IPS DF 6.9 (cell line): Measurements from ENCODE around the gene DDX11.
"Not testable (repeated sequence)": the region's sequence is repeated elsewhere in the genome, so short reads cannot be mapped to it uniquely, and the experiment has no call there.

Source experiments
- DNase-seq: peaks from one replicate; pipeline ENCODE4 v3.0.0-alpha.2; 2013; ENCODE audit warnings: low read depth, low spot score
- H3K27ac ChIP-seq: one replicate; pipeline ENCODE4 v1.5.1; 2013; ENCODE audit warnings: low read length, control low read depth
- H3K27me3 ChIP-seq: 2 replicates; pipeline ENCODE4 v1.6.1; 2013; ENCODE audit warnings: mild to moderate bottlenecking, low read length; ENCODE audit not compliant: control insufficient read depth, insufficient read depth
- H3K36me3 ChIP-seq: 2 replicates; pipeline ENCODE4 v1.6.1; 2013; ENCODE audit warnings: low read length; ENCODE audit not compliant: control insufficient read depth, insufficient read depth
- H3K4me1 ChIP-seq: 2 replicates; pipeline ENCODE4 v1.6.1; 2013; ENCODE audit warnings: low read length; ENCODE audit not compliant: control insufficient read depth, insufficient read depth
- H3K4me3 ChIP-seq: 2 replicates; pipeline ENCODE4 v1.5.1; 2013; ENCODE audit warnings: mild to moderate bottlenecking, low read length
- H3K9me3 ChIP-seq: 2 replicates; pipeline ENCODE4 v1.6.1; 2013; ENCODE audit warnings: low read length, inconsistent platforms; ENCODE audit not compliant: control insufficient read depth, insufficient read depth
- WGBS: extraction: QIAGEN DNeasy Blood & Tissue Kit; methylation state at CpG from one replicate; pipeline ENCODE4 v1.1.7; 2013; ENCODE audit warnings: mixed read lengths, missing lambda C conversion rate; ENCODE audit not compliant: insufficient read length, insufficient coverage; 5-methylcytosine and 5-hydroxymethylcytosine counted together

The DDX11 gene

DNA sequence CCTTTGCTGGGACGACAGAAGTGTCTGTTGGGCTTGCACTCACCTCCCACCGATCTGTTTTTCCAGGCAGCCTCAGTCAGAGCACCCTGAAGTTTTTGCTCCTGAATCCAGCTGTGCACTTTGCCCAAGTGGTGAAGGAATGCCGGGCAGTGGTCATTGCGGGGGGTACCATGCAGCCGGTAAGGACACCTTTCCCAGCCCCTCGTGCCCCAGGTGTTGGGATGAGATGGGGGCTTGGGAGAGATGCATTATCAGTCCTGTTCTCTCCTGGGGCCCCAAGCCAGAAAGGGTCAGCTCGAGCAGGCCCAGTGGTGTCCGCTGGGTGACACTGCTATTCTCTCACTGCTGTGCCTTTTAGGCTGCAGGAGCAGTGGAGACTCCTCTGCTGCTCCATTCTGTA, 24.2 kb downstream of the DDX11 start:
- H3K27me3 ChIP-seq, H3K27ac ChIP-seq, H3K4me3 ChIP-seq, DNase-seq, H3K9me3 ChIP-seq, H3K4me1 ChIP-seq: not testable (repeated sequence)
- H3K36me3 ChIP-seq = peaks cover 25% of the 10 kb centered on the region
- no CpG with 5 or more reads among the region's 8 CpGs for WGBS

DNA sequence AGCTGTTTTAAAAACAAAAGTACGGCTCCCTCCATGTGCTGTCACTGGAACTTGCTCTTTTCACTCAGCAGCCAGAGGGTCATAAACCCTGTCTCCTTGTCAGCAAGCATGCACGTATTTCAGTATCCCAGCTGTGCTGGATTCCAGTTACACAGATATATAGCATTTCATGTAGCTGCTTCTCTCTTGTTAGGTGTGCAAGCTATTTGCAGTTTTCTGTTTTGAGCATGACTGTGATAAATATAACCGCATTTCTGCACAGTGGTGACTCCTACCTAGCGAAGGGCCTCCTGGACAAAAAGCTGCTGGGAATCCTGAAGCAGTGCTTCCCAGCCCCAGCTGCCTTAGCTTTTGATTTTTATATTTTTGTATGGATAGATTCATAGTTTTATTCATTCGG, 24.7 kb downstream of the DDX11 start:
- not testable (repeated sequence) for H3K4me3 ChIP-seq, H3K4me1 ChIP-seq, H3K27me3 ChIP-seq, DNase-seq, H3K9me3 ChIP-seq, H3K27ac ChIP-seq
- no CpG with 5 or more reads among the region's 5 CpGs for WGBS
- H3K36me3 ChIP-seq = peaks cover 25% of the 10 kb centered on the region

DNA sequence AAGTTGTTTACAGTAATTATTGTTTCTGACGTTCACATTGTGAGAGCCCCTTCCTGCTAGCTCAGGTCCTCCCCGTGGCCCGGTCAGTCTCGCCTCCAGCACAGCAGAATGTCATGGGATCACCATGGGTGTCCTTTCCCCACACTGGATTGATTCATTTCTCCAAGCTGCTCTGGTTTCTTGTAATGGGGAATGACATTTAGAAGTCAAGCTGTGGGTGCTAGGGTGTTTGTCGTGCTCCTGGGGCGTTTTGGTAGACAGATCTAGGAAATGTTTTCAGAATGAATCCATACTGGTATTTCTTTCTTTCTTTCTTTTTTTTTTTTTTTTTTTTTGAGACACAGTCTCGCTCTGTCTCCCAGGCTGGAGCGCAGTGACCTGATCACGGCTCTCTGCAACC, 25.1 kb downstream of the DDX11 start:
- peaks cover 27% of the 10 kb centered on the region for H3K36me3 ChIP-seq
- not testable (repeated sequence) for H3K4me1 ChIP-seq, H3K27me3 ChIP-seq, H3K27ac ChIP-seq, H3K4me3 ChIP-seq, DNase-seq, H3K9me3 ChIP-seq
- WGBS = no CpG with 5 or more reads among the region's 9 CpGs

DNA sequence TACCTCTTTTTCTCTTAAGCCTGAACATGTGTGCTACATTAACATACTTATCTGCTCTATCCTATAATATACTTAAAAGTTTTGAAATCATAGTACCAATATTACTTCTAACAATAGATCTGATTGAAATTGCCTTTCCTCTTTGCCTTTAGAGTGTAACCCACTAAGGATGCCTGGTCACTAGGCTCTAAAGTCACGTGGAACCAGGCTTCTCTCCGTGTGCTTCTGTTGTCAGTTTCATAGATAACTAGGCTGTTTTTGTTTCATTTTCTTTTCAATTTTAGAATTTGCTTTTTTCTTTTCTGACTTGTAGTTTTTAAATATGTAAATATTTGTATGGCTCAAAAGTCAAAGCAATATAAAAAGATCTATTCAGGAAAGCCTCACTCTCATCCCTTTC, 25.8 kb downstream of the DDX11 start:
- DNase-seq, H3K27me3 ChIP-seq, H3K9me3 ChIP-seq, H3K4me1 ChIP-seq, H3K4me3 ChIP-seq, H3K27ac ChIP-seq: not testable (repeated sequence)
- no CpG with 5 or more reads among the region's 2 CpGs for WGBS
- H3K36me3 ChIP-seq = peaks cover 28% of the 10 kb centered on the region

DNA sequence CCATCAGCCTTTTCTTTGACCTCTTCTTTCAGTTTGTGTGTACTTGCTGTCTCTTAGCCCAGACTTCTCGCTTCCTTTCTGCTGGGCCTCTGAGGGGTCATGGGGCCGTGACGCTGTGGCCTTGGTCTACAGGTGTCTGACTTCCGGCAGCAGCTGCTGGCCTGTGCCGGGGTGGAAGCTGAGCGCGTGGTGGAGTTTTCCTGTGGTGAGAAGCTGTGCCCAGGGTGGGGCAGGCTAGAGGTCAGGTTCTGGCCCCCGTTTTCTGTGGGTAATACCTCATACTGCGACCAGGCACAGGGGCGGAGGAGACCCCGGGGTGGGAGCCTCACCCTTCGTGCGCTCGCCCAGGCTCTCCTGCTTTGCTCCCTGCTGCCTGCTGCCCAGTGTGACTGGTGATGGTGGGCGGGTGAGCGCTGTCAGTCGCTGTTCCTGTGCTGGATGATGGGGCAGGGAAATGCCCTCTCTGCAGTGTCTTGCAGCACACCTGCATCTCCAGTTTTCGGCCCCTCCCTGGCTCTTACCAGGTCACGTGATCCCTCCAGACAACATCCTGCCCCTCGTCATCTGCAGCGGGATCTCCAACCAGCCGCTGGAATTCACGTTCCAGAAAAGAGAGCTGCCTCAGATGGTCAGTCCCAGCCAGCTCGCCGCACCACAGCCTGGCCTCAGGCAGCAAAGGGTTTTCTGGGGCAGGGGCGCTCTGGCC, 27.0 kb downstream of the DDX11 start:
- WGBS = no CpG with 5 or more reads among the region's 26 CpGs
- H3K27ac ChIP-seq, H3K27me3 ChIP-seq: not testable (repeated sequence)

DNA sequence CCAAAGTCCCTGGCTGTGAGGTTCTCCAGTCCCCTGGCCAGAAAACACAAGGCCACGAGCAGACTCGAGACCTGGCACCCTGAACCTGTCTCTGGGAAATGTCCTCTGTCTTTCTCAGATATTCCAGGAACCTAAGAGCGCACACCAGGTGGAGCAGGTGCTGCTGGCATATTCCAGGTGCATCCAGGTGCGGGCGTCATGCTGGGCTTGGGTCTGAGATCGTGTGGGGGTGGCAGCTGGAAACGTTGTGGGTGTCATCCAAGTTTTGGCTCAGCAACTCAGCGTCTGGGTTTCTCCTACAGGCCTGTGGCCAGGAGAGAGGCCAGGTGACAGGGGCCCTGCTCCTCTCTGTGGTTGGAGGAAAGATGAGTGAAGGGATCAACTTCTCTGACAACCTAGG, 28.5 kb downstream of the DDX11 start:
- H3K27me3 ChIP-seq, H3K4me3 ChIP-seq, H3K4me1 ChIP-seq, DNase-seq, H3K27ac ChIP-seq, H3K9me3 ChIP-seq: not testable (repeated sequence)
- peaks cover 13% of the 10 kb centered on the region; the same call in 1 of the 2 replicates for H3K36me3 ChIP-seq
- WGBS = no CpG with 5 or more reads among the region's 8 CpGs

More for the DNA sequence above, 27.0 kb downstream of the DDX11 start:
- H3K36me3 ChIP-seq = peaks cover 26% of the 10 kb centered on the region
- not testable (repeated sequence) for DNase-seq, H3K9me3 ChIP-seq, H3K4me3 ChIP-seq, H3K4me1 ChIP-seq

DNA sequence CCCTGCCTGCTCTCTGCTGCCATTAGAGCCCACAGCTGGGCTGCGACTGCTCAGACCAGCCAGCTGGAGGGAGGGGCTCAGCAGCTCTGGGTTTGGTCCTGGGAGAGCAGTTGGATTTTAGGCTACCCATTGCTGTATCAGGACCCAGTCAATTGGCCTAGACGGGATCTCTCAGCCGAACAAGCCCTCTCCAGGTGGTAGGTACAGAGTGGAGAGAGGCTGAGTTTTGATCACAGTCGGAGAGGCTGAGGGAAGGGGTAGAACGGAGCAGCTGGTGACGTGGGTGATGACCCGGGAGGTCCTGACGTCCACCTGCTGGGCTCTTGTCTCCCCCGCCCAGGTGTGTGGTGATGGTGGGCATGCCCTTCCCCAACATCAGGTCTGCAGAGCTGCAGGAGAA, 28.9 kb downstream of the DDX11 start:
- not testable (repeated sequence) for H3K9me3 ChIP-seq, H3K27me3 ChIP-seq, H3K4me1 ChIP-seq, H3K27ac ChIP-seq, DNase-seq, H3K4me3 ChIP-seq
- WGBS = no CpG with 5 or more reads among the region's 9 CpGs
- H3K36me3 ChIP-seq = peaks cover 13% of the 10 kb centered on the region; the same call in 1 of the 2 replicates

DNA sequence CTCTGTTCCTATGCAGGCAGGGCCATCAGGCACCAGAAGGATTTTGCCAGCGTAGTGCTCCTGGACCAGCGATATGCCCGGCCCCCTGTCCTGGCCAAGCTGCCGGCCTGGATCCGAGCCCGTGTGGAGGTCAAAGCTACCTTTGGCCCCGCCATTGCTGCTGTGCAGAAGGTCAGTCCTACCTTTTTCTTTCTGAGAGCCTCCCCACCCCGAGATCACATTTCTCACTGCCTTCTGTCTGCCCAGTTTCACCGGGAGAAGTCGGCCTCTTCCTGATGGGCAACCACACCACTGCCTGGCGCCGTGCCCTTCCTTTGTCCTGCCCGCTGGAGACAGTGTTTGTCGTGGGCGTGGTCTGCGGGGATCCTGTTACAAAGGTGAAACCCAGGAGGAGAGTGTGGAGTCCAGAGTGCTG, 29.9 kb downstream of the DDX11 start:
- DNase-seq, H3K4me1 ChIP-seq, H3K4me3 ChIP-seq, H3K27me3 ChIP-seq, H3K27ac ChIP-seq, H3K9me3 ChIP-seq: not testable (repeated sequence)
- peaks cover 13% of the 10 kb centered on the region; the same call in 1 of the 2 replicates for H3K36me3 ChIP-seq
- no CpG with 5 or more reads among the region's 16 CpGs for WGBS

DNA sequence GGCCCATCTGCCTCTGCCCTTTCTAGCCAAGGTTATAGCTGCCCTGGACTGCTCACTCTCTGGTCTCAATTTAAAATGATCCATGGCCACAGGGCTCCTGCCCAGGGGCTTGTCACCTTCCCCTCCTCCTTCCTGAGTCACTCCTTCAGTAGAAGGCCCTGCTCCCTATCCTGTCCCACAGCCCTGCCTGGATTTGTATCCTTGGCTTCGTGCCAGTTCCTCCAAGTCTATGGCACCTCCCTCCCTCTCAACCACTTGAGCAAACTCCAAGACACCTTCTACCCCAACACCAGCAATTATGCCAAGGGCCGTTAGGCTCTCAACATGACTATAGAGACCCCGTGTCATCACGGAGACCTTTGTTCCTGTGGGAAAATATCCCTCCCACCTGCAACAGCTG, 30.6 kb downstream of the DDX11 start:
- H3K4me3 ChIP-seq, H3K9me3 ChIP-seq, H3K27me3 ChIP-seq, DNase-seq, H3K4me1 ChIP-seq, H3K27ac ChIP-seq: not testable (repeated sequence)
- peaks cover 13% of the 10 kb centered on the region; the same call in 1 of the 2 replicates for H3K36me3 ChIP-seq
- WGBS = no CpG with 5 or more reads among the region's 4 CpGs

DNA sequence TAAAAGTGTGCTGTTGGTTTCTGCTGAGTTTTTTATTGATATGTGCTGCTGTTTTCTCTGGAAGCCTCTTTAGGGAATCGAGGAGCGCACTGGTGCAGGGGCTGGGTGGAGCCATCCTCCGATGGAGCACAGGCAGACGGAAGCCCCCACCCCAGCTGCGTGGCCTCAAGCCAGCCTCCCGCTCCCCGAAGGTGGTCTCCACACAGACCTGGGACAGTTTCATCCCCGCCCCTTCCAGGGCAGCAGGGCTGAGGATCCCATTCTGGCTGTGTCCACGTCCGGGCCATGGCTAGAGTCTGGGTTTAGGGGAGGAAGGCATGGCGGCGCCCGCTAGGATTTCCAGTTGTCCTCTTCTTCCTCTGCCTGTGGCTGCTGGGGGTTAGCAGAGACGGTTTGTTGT, 31.1 kb downstream of the DDX11 start:
- H3K9me3 ChIP-seq, H3K27me3 ChIP-seq, H3K4me3 ChIP-seq, H3K4me1 ChIP-seq, DNase-seq, H3K27ac ChIP-seq: not testable (repeated sequence)
- peaks cover 13% of the 10 kb centered on the region; the same call in 1 of the 2 replicates for H3K36me3 ChIP-seq
- WGBS = no CpG with 5 or more reads among the region's 14 CpGs

DNA sequence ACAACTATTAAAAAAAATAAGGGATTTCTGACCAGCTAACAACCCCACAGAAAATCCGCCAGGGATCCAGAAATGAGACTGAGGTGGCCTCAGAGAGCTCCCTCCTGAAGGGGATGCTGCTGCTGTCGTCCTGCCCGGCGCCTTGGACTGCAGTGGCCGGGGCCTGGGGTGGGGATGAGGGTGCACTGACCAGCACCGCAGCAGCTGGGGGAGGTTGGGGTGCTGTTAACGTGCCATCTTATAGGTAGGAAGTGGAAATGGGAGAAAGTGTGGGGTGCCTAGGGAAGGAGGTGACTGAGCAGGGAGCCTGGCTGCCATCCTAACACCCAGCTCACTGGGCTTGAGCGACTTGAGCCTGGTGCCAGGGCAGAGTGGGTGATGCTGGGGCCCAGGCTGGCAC, 32.0 kb downstream of the DDX11 start:
- no peaks in the 10 kb centered on the region for H3K27me3 ChIP-seq
- no peak overlapping the region for H3K27ac ChIP-seq
- H3K4me1 ChIP-seq = no peaks in the 10 kb centered on the region
- no CpG with 5 or more reads among the region's 8 CpGs for WGBS
- no peaks in the 10 kb centered on the region for H3K9me3 ChIP-seq
- DNase-seq = no peak
- no peak overlapping the region for H3K4me3 ChIP-seq
- peaks cover 13% of the 10 kb centered on the region; the same call in 1 of the 2 replicates for H3K36me3 ChIP-seq
